Activated naive CD8-positive, alpha-beta T cell treated with anti-CD3 and anti-CD28 coated beads, Interleukin-2, amount 10 ng/mL, durations not matched to agents 7 days and 5 days (primary cell): ENCODE measurements around the gene ZNF292. TPM values are rescaled to one million over a fixed set of nuclear protein-coding genes. Genes with fewer than 3 reads are reported as not detected.
"Not testable (repeated sequence)": the region's sequence is repeated elsewhere in the genome, so short reads cannot be mapped to it uniquely, and the experiment has no call there.

Source experiments
- ATAC-seq: fragments of 150-1000 bp; cut with Tn5 transposase; one replicate; pipeline ENCODE4 v1.10.0; 2021; ENCODE audit warnings: low read depth, moderate library complexity
- POLR2A ChIA-PET: fragments of 350-600 bp; sonication (Branson Sonifier 250); formaldehyde crosslinking; loops from one replicate; lab custom pipeline; 2021; ENCODE audit warnings: antibody characterized with exemption; lab: Charles Lee
- DNase-seq: peaks from one replicate; pipeline ENCODE4 v3.0.0; 2021
- H3K27ac Mint-ChIP-seq: one replicate; pipeline ENCODE4 v1.8.0; 2022; ENCODE audit warnings: mild to moderate bottlenecking, mixed read lengths
- H3K27me3 Mint-ChIP-seq: one replicate; pipeline ENCODE4 v1.8.0; 2022; ENCODE audit warnings: mild to moderate bottlenecking, moderate library complexity, mixed read lengths
- H3K36me3 Mint-ChIP-seq: one replicate; pipeline ENCODE4 v1.8.0; 2021; ENCODE audit warnings: mild to moderate bottlenecking, mixed read lengths
- H3K4me1 Mint-ChIP-seq: one replicate; pipeline ENCODE4 v1.8.0; 2021; ENCODE audit warnings: mixed read lengths
- H3K4me3 Mint-ChIP-seq: one replicate; pipeline ENCODE4 v1.8.0; 2022; ENCODE audit warnings: mild to moderate bottlenecking, moderate library complexity, mixed read lengths
- H3K9me3 Mint-ChIP-seq: one replicate; pipeline ENCODE4 v1.8.0; 2021; ENCODE audit warnings: mixed read lengths
- total RNA-seq, 2 experiments: library from RNA; stranded (reverse); gene quantifications; one replicate each; pipeline ENCODE4 v1.2.3, GENCODE V29; 2021

The ZNF292 gene
- total RNA-seq, 2 experiments from 2014 or later = 70.2 to 77.6 TPM

DNA sequence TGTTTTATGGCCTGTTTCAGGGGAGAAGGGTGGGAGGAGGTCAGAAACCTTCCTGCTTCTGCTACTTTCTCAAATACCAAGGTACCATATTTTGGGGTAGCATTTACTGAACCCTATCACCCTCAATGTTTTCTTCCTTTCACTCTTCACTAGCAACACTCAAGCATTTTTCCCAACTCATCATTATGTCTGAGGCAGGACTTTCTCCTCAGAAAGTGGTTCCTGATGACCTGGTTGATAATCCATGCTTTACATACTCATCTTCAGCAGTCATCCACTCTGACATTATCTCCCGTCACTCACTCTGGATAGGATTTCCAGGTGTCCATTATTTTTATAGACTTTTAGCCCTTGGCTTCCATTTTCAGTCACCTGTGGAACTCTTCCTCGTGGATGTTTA, 21.1 kb downstream of the ZNF292 start:
- no peak for DNase-seq
- ATAC-seq = no peak
- no peaks in the 10 kb centered on the region for H3K27me3 Mint-ChIP-seq
- H3K4me1 Mint-ChIP-seq = peaks cover 43% of the 10 kb centered on the region
- H3K4me3 Mint-ChIP-seq = no peak overlapping the region
- POLR2A ChIA-PET = no interaction called here
- H3K36me3 Mint-ChIP-seq = peaks cover 47% of the 10 kb centered on the region
- no peak overlapping the region for H3K27ac Mint-ChIP-seq
- no peaks in the 10 kb centered on the region for H3K9me3 Mint-ChIP-seq

DNA sequence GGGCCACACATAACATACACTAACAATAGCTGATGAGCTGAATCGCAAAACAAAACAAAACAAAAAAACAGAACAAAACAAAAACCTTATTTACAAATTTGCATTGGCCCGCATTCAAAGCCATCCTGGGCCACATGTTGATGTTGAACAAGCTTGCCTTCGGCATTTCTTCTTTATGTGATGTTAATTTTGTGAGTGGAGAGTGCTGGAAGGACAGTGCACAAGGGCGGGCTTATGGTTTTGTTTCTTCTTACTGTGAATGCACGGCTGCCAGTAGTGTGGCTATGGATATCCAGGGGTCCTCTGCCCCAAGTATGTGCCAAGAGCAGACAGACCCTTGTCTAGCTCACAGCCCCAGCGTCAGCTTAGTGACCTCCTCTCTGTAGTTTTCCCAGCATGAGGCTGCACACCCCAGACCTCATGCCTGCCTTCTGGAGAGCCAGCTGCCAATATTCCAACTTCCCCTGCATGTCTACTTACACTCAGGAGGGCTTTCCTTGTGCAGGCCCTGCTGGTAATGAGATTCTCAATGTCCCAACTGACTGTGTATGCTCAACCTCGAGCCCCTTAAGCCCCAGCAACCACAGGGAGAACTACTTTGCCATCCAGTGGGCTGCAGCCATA, 24.9 kb downstream of the ZNF292 start:
- no peaks in the 10 kb centered on the region for H3K27me3 Mint-ChIP-seq
- H3K36me3 Mint-ChIP-seq = peaks cover 60% of the 10 kb centered on the region
- H3K9me3 Mint-ChIP-seq = no peaks in the 10 kb centered on the region
- POLR2A ChIA-PET = no interaction called here
- H3K27ac Mint-ChIP-seq = no peak overlapping the region
- no peak for ATAC-seq
- no peak overlapping the region for H3K4me3 Mint-ChIP-seq
- peaks cover 31% of the 10 kb centered on the region for H3K4me1 Mint-ChIP-seq
- no peak for DNase-seq

DNA sequence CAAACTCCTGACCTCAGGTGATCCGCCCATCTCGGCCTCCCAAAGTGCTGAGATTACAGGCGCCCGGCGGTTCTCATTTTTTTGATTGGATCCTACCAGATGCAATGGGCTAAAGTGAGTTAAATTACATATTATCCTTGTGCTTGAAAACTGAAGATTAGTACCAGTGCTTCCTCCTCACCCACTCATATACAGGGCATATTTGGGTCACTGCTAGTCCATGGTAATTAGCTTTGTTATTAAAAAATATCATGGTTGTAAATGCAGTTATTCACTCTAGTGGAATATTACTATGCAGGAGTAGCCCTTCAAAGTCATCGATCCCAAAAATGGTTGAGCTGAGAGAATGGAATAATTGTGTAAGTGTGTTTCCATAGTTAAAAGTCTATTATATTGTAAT, 26.5 kb downstream of the ZNF292 start:
- no peak for DNase-seq
- Mint-ChIP-seq H3K27ac (peak overlapping the region; percentile 25), H3K27me3 (no peaks in the 10 kb centered on the region), H3K4me1 (peaks cover 28% of the 10 kb centered on the region), H3K36me3 (peaks cover 55% of the 10 kb centered on the region), H3K4me3 (no peak overlapping the region), H3K9me3 (no peaks in the 10 kb centered on the region)
- no peak for ATAC-seq
- POLR2A ChIA-PET = no interaction called here

DNA sequence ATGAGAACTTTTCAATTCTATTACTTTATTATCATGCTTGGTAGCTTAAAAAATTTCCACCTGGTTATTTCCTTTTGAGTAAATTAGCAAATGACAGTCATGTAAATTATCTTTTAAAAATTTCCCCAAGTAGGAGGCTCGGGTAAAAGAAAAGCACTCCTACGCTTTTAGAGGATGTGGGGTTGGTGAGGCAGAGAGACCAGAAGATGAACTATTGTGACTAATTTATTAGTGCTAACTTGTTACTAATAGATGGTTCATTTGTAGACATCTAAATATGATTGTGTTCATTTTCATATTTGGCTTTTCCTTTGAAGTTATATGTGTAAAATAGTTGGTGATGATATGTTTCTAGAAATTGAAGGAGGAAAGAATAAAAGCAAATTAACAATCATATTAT, 27.0 kb downstream of the ZNF292 start:
- ATAC-seq (no peak), DNase-seq (no peak)
- POLR2A ChIA-PET = no interaction called here
- Mint-ChIP-seq H3K36me3 (peaks cover 51% of the 10 kb centered on the region), H3K27me3 (no peaks in the 10 kb centered on the region), H3K4me3 (no peak overlapping the region), H3K27ac (no peak overlapping the region), H3K9me3 (no peaks in the 10 kb centered on the region), H3K4me1 (peaks cover 26% of the 10 kb centered on the region)

DNA sequence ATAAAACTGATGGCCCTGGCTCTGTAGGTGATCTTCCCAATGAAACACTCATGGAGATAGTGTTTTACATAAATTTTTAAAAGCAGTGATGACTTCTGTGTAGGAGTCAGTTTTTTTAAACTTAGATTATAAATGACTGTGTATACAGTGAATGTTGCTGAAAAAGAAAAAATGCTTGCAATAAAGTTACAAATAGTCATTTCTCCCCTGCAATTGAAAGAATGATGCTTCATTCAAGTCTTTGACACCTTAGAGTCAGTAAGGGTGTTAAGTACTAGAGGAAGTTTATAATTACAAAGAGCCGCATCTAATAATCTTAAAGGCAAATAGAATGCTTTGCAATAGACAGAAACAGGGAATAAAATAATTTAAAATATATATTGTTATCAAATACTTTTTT, 27.6 kb downstream of the ZNF292 start:
- H3K36me3 Mint-ChIP-seq = peaks cover 47% of the 10 kb centered on the region
- DNase-seq (no peak), ATAC-seq (no peak)
- H3K27me3 Mint-ChIP-seq = no peaks in the 10 kb centered on the region
- H3K9me3 Mint-ChIP-seq = no peaks in the 10 kb centered on the region
- H3K4me3 Mint-ChIP-seq = no peak overlapping the region
- no peak overlapping the region for H3K27ac Mint-ChIP-seq
- POLR2A ChIA-PET = no interaction called here
- peaks cover 24% of the 10 kb centered on the region for H3K4me1 Mint-ChIP-seq

DNA sequence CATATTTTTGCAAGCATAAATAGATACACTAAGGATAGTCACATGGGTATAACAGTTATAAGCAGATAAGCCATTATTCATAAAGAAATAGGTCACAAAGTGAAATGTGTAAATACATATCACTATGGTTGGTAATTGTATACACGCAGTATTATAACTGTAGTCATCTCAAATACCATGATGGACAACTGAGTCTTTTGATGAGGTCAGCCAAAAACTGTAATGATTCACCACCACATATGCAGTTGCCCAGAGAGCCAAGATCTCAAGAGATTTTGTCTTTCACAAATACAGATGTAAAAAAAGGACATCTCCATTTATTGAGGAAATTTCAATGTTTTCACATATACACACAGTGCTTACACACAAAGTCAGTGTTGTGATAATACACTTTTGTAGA, 28.3 kb downstream of the ZNF292 start:
- peaks cover 19% of the 10 kb centered on the region for H3K4me1 Mint-ChIP-seq
- H3K27ac Mint-ChIP-seq = no peak overlapping the region
- no peak for DNase-seq
- ATAC-seq = no peak
- no peaks in the 10 kb centered on the region for H3K9me3 Mint-ChIP-seq
- POLR2A ChIA-PET = no interaction called here
- H3K27me3 Mint-ChIP-seq = no peaks in the 10 kb centered on the region
- peaks cover 43% of the 10 kb centered on the region for H3K36me3 Mint-ChIP-seq
- H3K4me3 Mint-ChIP-seq = no peak overlapping the region

DNA sequence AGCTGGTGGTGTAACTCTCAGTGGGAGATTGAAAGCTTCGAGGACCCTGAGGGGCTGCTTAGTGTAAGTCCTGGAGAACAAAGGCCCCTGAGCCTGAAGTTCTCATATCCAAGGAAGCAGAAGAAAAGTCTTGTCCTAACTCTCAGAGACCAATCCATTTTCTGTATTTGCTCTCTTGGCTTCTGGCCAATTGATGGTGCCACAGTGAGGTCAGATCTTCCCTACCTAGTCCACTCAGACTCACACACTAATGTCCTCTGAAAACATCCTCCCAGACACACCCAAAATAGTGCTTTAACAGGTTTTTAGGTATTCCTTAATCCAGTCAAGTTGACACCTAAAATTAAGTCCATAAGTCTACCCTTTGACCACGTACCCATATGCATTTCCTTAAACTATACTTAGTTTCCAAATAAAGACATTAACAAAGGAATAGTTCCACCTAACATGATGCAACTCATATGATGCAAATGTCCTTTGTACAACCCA, 29.4 kb downstream of the ZNF292 start:
- DNase-seq = no peak
- H3K36me3 Mint-ChIP-seq = peaks cover 46% of the 10 kb centered on the region
- H3K4me1 Mint-ChIP-seq = peaks cover 19% of the 10 kb centered on the region
- H3K27me3 Mint-ChIP-seq = no peaks in the 10 kb centered on the region
- POLR2A ChIA-PET = no interaction called here
- H3K27ac Mint-ChIP-seq = no peak overlapping the region
- no peak for ATAC-seq
- H3K9me3 Mint-ChIP-seq = no peaks in the 10 kb centered on the region
- no peak overlapping the region for H3K4me3 Mint-ChIP-seq

DNA sequence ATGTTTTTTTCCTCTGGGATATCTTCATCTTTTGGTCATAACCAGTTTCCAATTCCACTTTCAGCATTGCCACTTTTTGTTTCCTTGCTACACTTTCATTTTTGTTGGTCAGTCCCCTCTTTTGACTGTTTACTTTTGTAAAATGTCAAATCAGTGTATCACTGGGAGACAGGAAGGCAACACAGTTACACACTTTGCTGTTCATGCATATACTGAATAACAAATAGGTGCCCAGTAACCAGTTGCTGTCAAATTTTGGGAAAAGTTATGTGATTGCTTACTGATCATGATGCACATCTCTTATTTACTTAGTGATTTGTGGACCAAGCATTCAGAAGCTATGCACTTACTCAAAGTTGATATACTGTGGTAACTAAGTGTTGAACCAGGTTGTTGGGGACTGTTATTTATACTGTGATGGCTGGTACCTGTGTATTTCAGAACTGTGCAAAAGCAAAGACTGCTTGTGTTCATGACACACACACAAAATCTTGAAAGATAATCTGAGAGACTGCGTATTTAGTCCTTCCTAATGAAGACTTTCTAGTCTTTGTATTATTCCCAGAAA, 41.0 kb downstream of the ZNF292 start:
- Mint-ChIP-seq H3K4me1 (peaks cover 18% of the 10 kb centered on the region), H3K27ac (no peak overlapping the region), H3K9me3 (no peaks in the 10 kb centered on the region), H3K4me3 (no peak overlapping the region), H3K27me3 (no peaks in the 10 kb centered on the region), H3K36me3 (peaks cover 19% of the 10 kb centered on the region)
- DNase-seq (no peak), ATAC-seq (no peak)
- POLR2A ChIA-PET = no interaction called here

DNA sequence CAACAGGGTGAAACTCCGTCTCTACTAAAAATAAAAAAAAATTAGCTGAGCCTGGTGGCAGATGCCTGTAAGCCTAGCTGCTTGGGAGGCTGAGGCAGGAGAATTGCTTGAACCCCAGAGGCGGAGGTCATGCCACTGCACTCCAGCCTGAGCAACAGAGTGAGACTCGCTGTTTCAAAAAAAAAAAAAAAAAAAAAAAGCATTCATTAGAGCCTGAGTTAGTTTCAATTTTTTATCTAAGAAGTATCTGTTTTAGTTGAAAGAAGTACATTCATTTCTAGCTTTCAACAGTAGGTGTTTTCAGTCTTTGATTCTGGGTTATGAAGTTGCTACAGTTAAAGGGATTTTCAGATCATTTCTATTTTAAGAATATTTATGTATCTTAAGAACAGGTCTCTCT, 42.2 kb downstream of the ZNF292 start:
- no peaks in the 10 kb centered on the region for H3K9me3 Mint-ChIP-seq
- H3K4me1 Mint-ChIP-seq = peaks cover 19% of the 10 kb centered on the region
- no peak overlapping the region for H3K4me3 Mint-ChIP-seq
- DNase-seq = no peak
- POLR2A ChIA-PET = no interaction called here
- no peaks in the 10 kb centered on the region for H3K27me3 Mint-ChIP-seq
- H3K27ac Mint-ChIP-seq = no peak overlapping the region
- H3K36me3 Mint-ChIP-seq = peaks cover 20% of the 10 kb centered on the region
- ATAC-seq = no peak

DNA sequence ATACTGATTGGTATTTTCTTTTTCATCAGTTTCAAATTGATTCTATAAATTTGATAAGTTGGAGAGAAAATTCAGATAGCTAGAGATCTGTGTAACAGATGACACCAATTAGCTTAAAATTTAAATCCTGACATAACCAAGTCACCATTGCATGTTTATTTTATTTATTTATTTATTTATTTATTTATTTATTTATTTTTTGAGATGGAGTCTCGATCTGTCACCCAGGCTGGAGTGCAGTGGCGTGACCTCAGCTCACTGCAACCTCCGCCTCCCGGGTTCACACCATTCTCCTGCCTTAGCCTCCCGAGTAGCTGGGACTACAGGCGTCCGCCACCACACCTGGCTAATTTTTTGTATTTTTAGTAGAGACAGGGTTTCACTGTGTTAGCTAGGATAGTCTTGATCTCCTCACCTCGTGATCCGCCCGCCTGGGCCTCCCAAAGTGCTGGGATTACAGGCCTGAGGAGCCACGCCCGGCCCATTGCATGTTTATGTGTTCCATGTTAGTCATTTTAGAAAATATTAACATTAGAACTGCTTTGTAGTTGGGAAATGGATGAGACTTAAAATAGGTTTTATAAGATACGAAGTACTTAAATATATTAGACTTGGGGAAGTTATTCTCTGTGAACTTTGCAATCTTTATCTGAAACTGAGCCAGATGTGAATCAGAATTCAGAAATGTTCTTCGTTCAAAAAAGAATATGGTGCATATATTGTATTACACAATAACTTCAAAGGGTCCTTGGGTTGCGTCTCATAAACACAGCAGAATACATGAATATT, 42.9 kb downstream of the ZNF292 start:
- Mint-ChIP-seq H3K36me3 (peaks cover 18% of the 10 kb centered on the region), H3K4me1 (peaks cover 19% of the 10 kb centered on the region)
- H3K27ac Mint-ChIP-seq, POLR2A ChIA-PET, H3K9me3 Mint-ChIP-seq, DNase-seq, H3K4me3 Mint-ChIP-seq, ATAC-seq, H3K27me3 Mint-ChIP-seq: not testable (repeated sequence)

DNA sequence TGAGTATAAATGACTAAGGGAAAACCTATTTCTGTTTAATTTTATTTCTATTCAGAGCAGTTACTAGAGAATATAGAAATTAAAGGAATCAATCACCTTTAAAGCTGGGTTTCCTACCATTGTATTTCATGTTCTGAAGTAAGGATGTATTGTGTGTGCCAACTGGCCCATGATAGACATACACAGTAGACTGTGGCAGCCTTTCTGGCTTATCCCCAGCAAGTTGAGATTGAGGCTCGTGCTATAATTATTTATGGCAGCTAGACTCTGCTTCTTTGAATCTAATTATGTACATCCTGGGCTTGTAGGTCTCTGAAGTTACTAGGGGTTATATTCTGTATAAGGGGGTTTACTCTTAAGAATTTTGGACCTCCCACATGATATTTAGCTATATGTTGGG, 44.4 kb downstream of the ZNF292 start:
- no peak overlapping the region for H3K4me3 Mint-ChIP-seq
- no peak for ATAC-seq
- peaks cover 16% of the 10 kb centered on the region for H3K4me1 Mint-ChIP-seq

DNA sequence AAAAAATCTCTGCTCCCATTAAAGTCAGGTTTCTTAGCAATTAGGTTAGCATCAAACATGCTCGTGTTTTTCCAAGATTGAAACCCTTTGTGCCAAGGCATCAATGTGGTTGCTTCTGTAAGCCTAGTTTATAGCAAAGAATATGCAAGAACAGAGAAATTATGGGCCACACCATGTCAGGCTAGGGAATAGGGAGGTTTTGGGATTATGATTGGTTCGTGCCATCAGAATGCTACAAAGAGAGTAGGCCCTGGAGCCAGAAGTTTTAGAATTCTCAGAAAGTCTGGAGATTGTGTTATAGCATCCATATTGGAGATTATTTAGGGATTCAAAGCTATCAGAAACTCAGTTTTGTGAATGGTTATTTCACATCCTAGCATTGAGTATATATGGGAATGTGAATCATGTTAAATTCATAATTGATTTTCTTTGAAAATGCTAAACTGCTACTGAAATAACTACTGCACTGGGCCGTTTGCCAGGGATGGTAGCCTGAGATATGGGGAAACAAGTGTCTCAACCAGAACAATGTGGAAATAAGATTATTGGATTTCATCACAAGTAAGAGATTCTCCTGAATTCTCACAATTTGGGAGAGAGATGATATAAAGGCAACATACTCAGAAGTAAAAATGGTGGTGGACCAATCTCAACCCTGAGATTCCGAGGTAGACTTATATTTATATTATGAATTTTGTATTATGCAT, 45.3 kb downstream of the ZNF292 start:
- Mint-ChIP-seq H3K4me3 (no peak overlapping the region), H3K27ac (no peak overlapping the region)

More for the DNA sequence above, 44.4 kb downstream of the ZNF292 start:
- Mint-ChIP-seq H3K36me3 (peaks cover 16% of the 10 kb centered on the region), H3K27ac (no peak overlapping the region), H3K9me3 (no peaks in the 10 kb centered on the region), H3K27me3 (no peaks in the 10 kb centered on the region)
- POLR2A ChIA-PET = no interaction called here
- no peak for DNase-seq

DNA sequence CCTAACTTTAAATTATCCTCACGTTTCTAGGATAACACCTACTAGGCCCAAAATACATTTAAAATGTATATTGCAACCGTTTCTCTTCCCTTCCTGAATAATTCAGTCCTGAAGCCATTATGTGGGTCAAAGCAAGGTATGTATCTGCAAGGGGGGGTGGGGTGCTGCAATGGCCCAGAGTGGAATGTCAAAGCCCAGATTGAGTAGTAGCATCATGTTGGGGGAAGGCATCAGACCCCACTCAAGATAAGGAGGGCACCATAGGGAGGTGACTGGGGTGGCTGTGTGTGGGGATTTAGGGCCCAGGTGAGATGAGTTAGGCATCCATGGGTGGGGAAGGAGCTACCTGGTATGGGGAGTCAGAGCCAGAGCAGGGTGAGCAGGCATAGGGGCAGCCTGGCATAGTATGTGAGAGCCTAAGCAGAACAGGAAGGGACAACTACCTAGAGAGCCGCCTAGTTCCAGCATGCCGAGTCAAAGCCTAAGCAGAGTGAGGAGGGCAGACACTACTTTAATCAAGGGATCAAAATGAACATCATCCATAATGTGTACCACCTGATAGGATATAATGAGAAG, 48.2 kb downstream of the ZNF292 start:
- H3K36me3 Mint-ChIP-seq = peaks cover 33% of the 10 kb centered on the region
- peaks cover 15% of the 10 kb centered on the region for H3K4me1 Mint-ChIP-seq
- POLR2A ChIA-PET = no interaction called here
- ATAC-seq (no peak), DNase-seq (no peak)
- H3K9me3 Mint-ChIP-seq = no peaks in the 10 kb centered on the region
- H3K27ac Mint-ChIP-seq = no peak overlapping the region
- H3K27me3 Mint-ChIP-seq = no peaks in the 10 kb centered on the region
- no peak overlapping the region for H3K4me3 Mint-ChIP-seq

More for the DNA sequence above, 45.3 kb downstream of the ZNF292 start:
- Mint-ChIP-seq H3K27me3 (no peaks in the 10 kb centered on the region), H3K36me3 (peaks cover 18% of the 10 kb centered on the region), H3K4me1 (peaks cover 13% of the 10 kb centered on the region), H3K9me3 (no peaks in the 10 kb centered on the region)
- ATAC-seq = no peak
- no peak for DNase-seq
- POLR2A ChIA-PET = no interaction called here
